HG02678 (cell line): Measurements from ENCODE around the gene KIAA0930.
A peak's percentile ranks its signal among the peaks of the same experiment; 100 is the strongest.

Experiments used
- ATAC-seq: cut with Tn5 transposase; IDR thresholded peaks from one replicate; pipeline ENCODE4 v1.9.1; 2021; ENCODE audit warnings: mild to moderate bottlenecking, moderate library complexity; ENCODE audit not compliant: unreplicated experiment

Gene KIAA0930

DNA sequence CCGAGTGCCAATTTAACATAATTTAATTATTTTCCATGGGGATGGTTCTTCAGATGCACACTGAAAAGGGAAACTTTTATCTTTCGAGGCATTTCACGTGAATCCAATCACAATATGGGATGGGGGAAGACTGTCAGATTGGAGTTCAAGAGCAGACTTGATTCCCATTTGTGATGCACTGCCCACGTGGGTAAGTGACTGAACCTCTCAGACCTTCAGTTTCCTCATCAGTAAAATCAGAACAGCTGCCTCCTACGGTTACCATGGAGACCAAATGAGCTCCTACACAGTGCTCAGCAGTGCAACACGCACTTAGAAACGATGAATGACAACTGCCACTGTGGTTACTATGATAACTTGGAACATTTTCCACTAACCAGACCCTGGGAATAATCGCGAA is 21.7 kb downstream of the KIAA0930 start:
- ATAC-seq = peak; percentile 52

- ATAC-seq = no peak
Measured at GRCh38 chr22:45217806-45218205, 22.9 kb downstream of the KIAA0930 start.

DNA sequence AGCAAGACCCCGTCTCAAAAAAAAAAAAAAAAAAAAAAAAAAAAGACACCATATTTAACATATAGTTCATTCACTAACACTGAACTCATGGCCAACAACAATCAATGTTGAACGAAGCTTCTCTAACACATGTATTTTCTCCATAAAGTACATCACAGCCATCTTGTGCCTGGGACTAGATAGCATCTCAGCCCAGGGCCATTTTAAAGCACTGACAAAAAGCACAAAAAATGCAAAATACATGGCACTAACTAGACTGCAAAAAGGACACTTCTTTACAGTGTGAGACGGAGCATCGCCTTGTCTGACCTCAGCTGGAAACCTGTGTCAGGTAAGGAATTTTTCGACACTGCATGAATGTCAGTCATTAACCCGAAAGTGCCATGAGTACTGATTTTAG is 23.3 kb downstream of the KIAA0930 start:
- ATAC-seq = no peak

GRCh38 chr22:45216133-45217003 is 24.3 kb downstream of the KIAA0930 start:
- ATAC-seq = no peak

- no peak for ATAC-seq
Measured at GRCh38 chr22:45212992-45213751, 27.5 kb downstream of the KIAA0930 start.

GRCh38 chr22:45212306-45212709 is 28.4 kb downstream of the KIAA0930 start:
- ATAC-seq = no peak

- ATAC-seq = no peak
Measured at GRCh38 chr22:45211848-45212247, 28.8 kb downstream of the KIAA0930 start.

DNA sequence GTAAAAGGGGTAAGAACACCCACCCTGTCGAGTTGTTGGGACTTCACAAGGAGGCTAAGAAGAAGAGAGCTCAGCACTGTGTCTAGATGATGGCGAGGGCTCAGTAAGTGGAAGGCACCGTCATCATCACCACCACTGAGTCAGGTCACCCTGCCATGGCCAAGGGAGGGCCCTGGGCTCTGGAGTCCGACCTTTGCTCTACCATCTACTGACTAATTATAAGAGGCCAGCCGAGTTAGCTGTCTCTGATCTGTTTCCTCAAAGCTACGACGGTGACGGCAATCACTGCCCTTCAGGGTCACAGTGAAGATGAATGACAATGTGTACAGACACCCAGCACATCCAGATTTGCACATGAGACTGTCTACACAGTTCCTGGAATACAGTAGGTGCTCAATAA is 29.3 kb downstream of the KIAA0930 start:
- ATAC-seq = no peak

GRCh38 chr22:45210991-45211390 is 29.7 kb downstream of the KIAA0930 start:
- ATAC-seq = no peak

- ATAC-seq = no peak
Measured at GRCh38 chr22:45210577-45210976, 30.1 kb downstream of the KIAA0930 start.

GRCh38 chr22:45210174-45210573 is 30.5 kb downstream of the KIAA0930 start:
- ATAC-seq = no peak

- no peak for ATAC-seq
Measured at GRCh38 chr22:45208993-45209838, 31.5 kb downstream of the KIAA0930 start.

GRCh38 chr22:45208696-45208992 is 32.0 kb downstream of the KIAA0930 start:
- ATAC-seq = no peak

GRCh38 chr22:45207981-45208664 is 32.6 kb downstream of the KIAA0930 start:
- ATAC-seq = no peak

- ATAC-seq = no peak
Measured at GRCh38 chr22:45207533-45207932, 33.2 kb downstream of the KIAA0930 start.

GRCh38 chr22:45206233-45206632 is 34.5 kb downstream of the KIAA0930 start:
- no peak for ATAC-seq

- no peak for ATAC-seq
Measured at GRCh38 chr22:45205276-45205925, 35.3 kb downstream of the KIAA0930 start.

DNA sequence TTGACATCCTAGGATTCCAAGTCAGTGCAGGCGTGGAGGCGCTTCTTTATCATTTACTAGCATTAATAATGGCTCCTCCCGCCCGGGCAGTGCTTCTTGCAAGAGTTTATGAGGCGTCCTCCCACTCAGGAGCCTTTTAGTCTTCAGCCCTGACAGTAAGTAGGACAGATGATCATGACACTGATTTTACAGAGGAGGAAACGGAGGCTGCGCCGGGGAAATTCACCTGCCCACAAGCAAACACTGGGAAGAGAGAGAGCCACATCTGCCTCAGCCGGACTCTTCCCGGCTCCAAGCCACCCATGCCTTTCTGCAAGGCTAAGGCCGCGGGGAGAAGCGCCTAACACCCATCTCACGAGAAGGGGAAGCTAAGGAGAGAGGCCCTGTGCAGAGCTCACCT is 35.9 kb downstream of the KIAA0930 start:
- ATAC-seq = no peak

GRCh38 chr22:45204241-45204640 is 36.5 kb downstream of the KIAA0930 start:
- no peak for ATAC-seq
